COLO668 (cell line): Measurements from ENCODE around the gene CD164L2.

Experiments
- DNase-seq: peaks from one replicate; lab custom pipeline; 2025; ENCODE audit not compliant: unreplicated experiment; lab: John Stamatoyannopoulos, UW

Gene CD164L2

GRCh38 chr1:27349784-27350662, 33.1 kb downstream of the CD164L2 start:
- DNase-seq: peak; percentile 95

- DNase-seq: peak; percentile 93
Observed at GRCh38 chr1:27348861-27349783, 34.0 kb downstream of the CD164L2 start.

GRCh38 chr1:27346991-27347624, 36.0 kb downstream of the CD164L2 start:
- DNase-seq: no peak

- DNase-seq: no peak
Observed at GRCh38 chr1:27346357-27346756, 36.8 kb downstream of the CD164L2 start.

- DNase-seq: no peak
Observed at GRCh38 chr1:27345272-27345671, 37.9 kb downstream of the CD164L2 start.

- DNase-seq: no peak
Observed at GRCh38 chr1:27343639-27344025, 39.5 kb downstream of the CD164L2 start.

GRCh38 chr1:27342778-27343638, 40.1 kb downstream of the CD164L2 start:
- peak; percentile 91 for DNase-seq

GRCh38 chr1:27342391-27342777, 40.7 kb downstream of the CD164L2 start:
- DNase-seq: peak; percentile 60

- DNase-seq: peak; percentile 94
Observed at GRCh38 chr1:27341525-27342252, 41.4 kb downstream of the CD164L2 start, which contains the start of gene SYTL1. TSS of gene SYTL1 (plus strand) at chr1:27342022. CDS start at chr1:27345335, 3,313 bp downstream.

GRCh38 chr1:27339213-27339612, 43.9 kb downstream of the CD164L2 start:
- no peak for DNase-seq

GRCh38 chr1:27338751-27339150, 44.4 kb downstream of the CD164L2 start:
- DNase-seq: no peak

GRCh38 chr1:27336756-27337155, 46.4 kb downstream of the CD164L2 start:
- DNase-seq: no peak

- no peak for DNase-seq
Observed at GRCh38 chr1:27335506-27336422, 47.4 kb downstream of the CD164L2 start.

- DNase-seq: no peak
Observed at GRCh38 chr1:27333717-27334279, 49.3 kb downstream of the CD164L2 start.

GRCh38 chr1:27332536-27333281, 50.4 kb downstream of the CD164L2 start:
- DNase-seq: peak; percentile 65

GRCh38 chr1:27331922-27332321, 51.2 kb downstream of the CD164L2 start:
- DNase-seq: no peak

- no peak for DNase-seq
Observed at GRCh38 chr1:27331426-27331825, 51.7 kb downstream of the CD164L2 start.

- DNase-seq: no peak
Observed at GRCh38 chr1:27330786-27331185, 52.3 kb downstream of the CD164L2 start.
